C4-2B (cell line): ENCODE results near the gene MRRF.

ENCODE experiments used
- H3K27ac ChIP-seq: fragments of 450-650 bp; 2 replicates; pipeline ENCODE4 v1.5.1; 2017
- CTCF ChIP-seq: fragments of 450-650 bp; conservative IDR thresholded peaks from 2 replicates; pipeline ENCODE4 v1.5.1; 2017; ENCODE audit warnings: mild to moderate bottlenecking
- ZFX ChIP-seq: fragments of 450-650 bp; IDR thresholded peaks from 2 replicates; pipeline ENCODE4 v1.6.1; 2017

The MRRF gene

GRCh38 chr9:122218935-122219855 is 45.5 kb upstream of the MRRF start:
- H3K27ac ChIP-seq = peak overlapping the region; percentile 56
- no peak for TF ChIP-seq ZFX
- TF ChIP-seq CTCF = no peak

GRCh38 chr9:122219856-122220672 is 44.6 kb upstream of the MRRF start:
- TF ChIP-seq ZFX (no peak), CTCF (no peak)
- H3K27ac ChIP-seq = no peak overlapping the region

- no peak overlapping the region for H3K27ac ChIP-seq
- TF ChIP-seq CTCF (no peak), ZFX (no peak)
Measured at GRCh38 chr9:122220673-122221182, 44.0 kb upstream of the MRRF start.

- no peak overlapping the region for H3K27ac ChIP-seq
- no peak for TF ChIP-seq ZFX
- TF ChIP-seq CTCF = no peak
Measured at GRCh38 chr9:122221183-122221811, 43.4 kb upstream of the MRRF start.

- TF ChIP-seq CTCF (no peak), ZFX (no peak)
- no peak overlapping the region for H3K27ac ChIP-seq
Measured at GRCh38 chr9:122222791-122223190, 41.9 kb upstream of the MRRF start.

GRCh38 chr9:122223435-122223834 is 41.2 kb upstream of the MRRF start:
- H3K27ac ChIP-seq = no peak overlapping the region
- TF ChIP-seq ZFX = no peak
- no peak for TF ChIP-seq CTCF
